Peyer's patch (tissue), 4 donors: ENCODE results near the gene VAT1.

Experiments
- POLR2A ChIP-seq, 2 donors: fragments of 450-650 bp; IDR thresholded peaks; one replicate each; pipeline ENCODE4 v1.5.1; 2017; ENCODE audit warnings: antibody characterized with exemption in 2 of 2, mild to moderate bottlenecking in 2 of 2, moderate library complexity in 2 of 2
- TF ChIP-seq, protein P1 (sequence below), 6 experiments: fragments of 450-650 bp in 4 of 6; fragments of 200-600 bp in 2 of 6; sonication (generic) in 1 of 6; IDR thresholded peaks; one replicate each; pipeline ENCODE4 v1.5.1; 2017 to 2019; ENCODE audit warnings: antibody characterized with exemption in 6 of 6, mild to moderate bottlenecking in 3 of 6, moderate library complexity in 1 of 6

DNA sequence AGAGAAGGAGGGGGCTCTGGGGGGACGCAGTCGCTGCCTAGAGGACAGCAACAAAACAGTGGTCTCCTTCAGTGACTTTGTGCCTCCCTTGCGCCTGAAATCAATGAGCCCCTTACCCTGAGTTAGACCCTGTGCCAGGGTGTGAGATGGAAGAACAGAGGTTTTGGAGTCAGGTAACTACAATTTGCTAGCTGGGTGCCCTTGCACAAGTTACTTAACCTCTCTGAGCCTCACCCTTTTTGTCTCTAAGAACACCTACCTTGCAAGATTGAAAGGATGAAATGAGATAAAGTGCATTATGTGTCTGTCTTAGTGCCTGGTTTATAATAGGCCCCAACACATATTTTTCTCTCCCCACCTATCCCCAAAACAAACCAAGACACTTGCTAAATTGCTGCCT, 12.7 kb upstream of the VAT1 start:
- TF ChIP-seq, protein P1, sequence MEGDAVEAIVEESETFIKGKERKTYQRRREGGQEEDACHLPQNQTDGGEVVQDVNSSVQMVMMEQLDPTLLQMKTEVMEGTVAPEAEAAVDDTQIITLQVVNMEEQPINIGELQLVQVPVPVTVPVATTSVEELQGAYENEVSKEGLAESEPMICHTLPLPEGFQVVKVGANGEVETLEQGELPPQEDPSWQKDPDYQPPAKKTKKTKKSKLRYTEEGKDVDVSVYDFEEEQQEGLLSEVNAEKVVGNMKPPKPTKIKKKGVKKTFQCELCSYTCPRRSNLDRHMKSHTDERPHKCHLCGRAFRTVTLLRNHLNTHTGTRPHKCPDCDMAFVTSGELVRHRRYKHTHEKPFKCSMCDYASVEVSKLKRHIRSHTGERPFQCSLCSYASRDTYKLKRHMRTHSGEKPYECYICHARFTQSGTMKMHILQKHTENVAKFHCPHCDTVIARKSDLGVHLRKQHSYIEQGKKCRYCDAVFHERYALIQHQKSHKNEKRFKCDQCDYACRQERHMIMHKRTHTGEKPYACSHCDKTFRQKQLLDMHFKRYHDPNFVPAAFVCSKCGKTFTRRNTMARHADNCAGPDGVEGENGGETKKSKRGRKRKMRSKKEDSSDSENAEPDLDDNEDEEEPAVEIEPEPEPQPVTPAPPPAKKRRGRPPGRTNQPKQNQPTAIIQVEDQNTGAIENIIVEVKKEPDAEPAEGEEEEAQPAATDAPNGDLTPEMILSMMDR (IDR thresholded peaks at IDR 0.05): no peak
- TF ChIP-seq POLR2A (IDR thresholded peaks at IDR 0.05): no peak
